ENCODE results near the gene N4BP2. TPM values are rescaled to one million over a fixed set of nuclear protein-coding genes. Genes with fewer than 3 reads are reported as not detected.

Gene N4BP2
- total RNA-seq, 1 experiment from 2014 or later: 31.7 TPM

DNA sequence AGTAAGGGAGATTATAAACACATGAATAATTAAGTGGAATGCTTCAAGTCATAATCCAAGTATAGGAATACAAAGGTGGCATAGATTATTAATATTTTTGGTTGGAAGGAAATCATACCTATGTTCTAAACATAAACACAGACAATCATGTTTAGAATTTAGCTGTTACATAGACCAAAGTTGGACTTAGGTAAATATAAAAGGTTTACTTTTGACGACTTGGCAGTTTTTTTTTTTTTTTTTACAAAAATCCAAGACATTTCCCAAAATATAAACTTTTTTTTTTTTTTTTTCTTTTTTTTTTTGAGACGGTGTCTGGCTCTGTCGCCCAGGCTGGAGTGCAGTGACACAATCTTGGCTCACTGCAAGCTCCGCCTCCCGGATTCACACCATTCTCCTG is 3.5 kb upstream of the N4BP2 start (continued):
- TF ChIP-seq, protein P1, sequence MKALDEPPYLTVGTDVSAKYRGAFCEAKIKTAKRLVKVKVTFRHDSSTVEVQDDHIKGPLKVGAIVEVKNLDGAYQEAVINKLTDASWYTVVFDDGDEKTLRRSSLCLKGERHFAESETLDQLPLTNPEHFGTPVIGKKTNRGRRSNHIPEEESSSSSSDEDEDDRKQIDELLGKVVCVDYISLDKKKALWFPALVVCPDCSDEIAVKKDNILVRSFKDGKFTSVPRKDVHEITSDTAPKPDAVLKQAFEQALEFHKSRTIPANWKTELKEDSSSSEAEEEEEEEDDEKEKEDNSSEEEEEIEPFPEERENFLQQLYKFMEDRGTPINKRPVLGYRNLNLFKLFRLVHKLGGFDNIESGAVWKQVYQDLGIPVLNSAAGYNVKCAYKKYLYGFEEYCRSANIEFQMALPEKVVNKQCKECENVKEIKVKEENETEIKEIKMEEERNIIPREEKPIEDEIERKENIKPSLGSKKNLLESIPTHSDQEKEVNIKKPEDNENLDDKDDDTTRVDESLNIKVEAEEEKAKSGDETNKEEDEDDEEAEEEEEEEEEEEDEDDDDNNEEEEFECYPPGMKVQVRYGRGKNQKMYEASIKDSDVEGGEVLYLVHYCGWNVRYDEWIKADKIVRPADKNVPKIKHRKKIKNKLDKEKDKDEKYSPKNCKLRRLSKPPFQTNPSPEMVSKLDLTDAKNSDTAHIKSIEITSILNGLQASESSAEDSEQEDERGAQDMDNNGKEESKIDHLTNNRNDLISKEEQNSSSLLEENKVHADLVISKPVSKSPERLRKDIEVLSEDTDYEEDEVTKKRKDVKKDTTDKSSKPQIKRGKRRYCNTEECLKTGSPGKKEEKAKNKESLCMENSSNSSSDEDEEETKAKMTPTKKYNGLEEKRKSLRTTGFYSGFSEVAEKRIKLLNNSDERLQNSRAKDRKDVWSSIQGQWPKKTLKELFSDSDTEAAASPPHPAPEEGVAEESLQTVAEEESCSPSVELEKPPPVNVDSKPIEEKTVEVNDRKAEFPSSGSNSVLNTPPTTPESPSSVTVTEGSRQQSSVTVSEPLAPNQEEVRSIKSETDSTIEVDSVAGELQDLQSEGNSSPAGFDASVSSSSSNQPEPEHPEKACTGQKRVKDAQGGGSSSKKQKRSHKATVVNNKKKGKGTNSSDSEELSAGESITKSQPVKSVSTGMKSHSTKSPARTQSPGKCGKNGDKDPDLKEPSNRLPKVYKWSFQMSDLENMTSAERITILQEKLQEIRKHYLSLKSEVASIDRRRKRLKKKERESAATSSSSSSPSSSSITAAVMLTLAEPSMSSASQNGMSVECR (CRISPR knock-in tag; IDR thresholded peaks at IDR 0.05; ENCODE audit: borderline replicate concordance): no peak
- no peak for TF ChIP-seq NR2C2 (CRISPR knock-in tag; IDR thresholded peaks at IDR 0.05)

DNA sequence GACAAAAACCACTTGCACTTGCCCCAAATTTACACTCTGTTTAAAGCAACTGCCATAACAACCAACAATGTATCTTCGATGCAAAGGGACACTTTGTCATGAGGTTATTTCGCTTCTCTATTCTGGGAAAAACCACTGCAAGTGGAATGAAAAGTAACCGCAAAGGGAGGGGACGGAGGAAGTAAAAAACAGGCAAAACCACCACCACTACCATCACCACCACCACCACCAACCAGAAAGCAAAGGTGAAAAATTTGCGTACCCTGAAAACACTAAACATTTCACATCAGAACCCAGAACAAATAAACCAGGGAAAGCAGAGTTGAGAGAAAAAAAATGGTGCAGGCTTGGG is 1.2 kb upstream of the N4BP2 start:
- H3K4me1 Mint-ChIP-seq: peaks cover 33% of the 10 kb centered on the region
- no peak for DNase-seq (ENCODE audit: low spot score)
- POLR2A ChIA-PET: interaction anchor here (0.6 to 1.7 kb wide), 5 partner anchors 9 to 417 kb away, joined by 3 to 11 read pairs (median 3); partner anchors contain the start of genes SMIM14 and UBE2K

GRCh38 chr4:40055863-40056715 is 561 bp upstream of the N4BP2 start:
- POLR2A ChIA-PET: interaction anchor here (0.6 to 1.7 kb wide), 6 partner anchors 8 to 689 kb away, joined by 3 to 11 read pairs (median 3); partner anchors contain the start of genes SMIM14 and UBE2K
- TF ChIP-seq OVOL2 (CRISPR knock-in tag; IDR thresholded peaks at IDR 0.05; ENCODE audit: borderline replicate concordance) (0 out of 2 replicates have a peak, but pooled peaks have one; percentile 7), SMAD3 (CRISPR knock-in tag; IDR thresholded peaks at IDR 0.05; ENCODE audit: borderline replicate concordance) (no peak), ESRRA (CRISPR knock-in tag; IDR thresholded peaks at IDR 0.05; ENCODE audit: borderline replicate concordance) (no peak), TEAD4 (CRISPR knock-in tag; IDR thresholded peaks at IDR 0.05) (0 out of 2 replicates have a peak, but pooled peaks have one; percentile 14), TP53 (CRISPR knock-in tag; IDR thresholded peaks at IDR 0.05) (no peak), IRF1 (CRISPR knock-in tag; IDR thresholded peaks at IDR 0.05) (no peak), FOXP1 (CRISPR knock-in tag; IDR thresholded peaks at IDR 0.05; ENCODE audit: borderline replicate concordance) (peak; percentile 57), ZNF423 (CRISPR knock-in tag; IDR thresholded peaks at IDR 0.05) (no peak), ZNF416 (CRISPR knock-in tag; IDR thresholded peaks at IDR 0.05) (peak; percentile 73; the same call in 1 of the 2 replicates), CREB1 (CRISPR knock-in tag; IDR thresholded peaks at IDR 0.05) (no peak), ATF1 (CRISPR knock-in tag; IDR thresholded peaks at IDR 0.05) (no peak), ETV6 (CRISPR knock-in tag; IDR thresholded peaks at IDR 0.05) (no peak; the same call in 1 of the 2 replicates), HMGXB4 (CRISPR knock-in tag; IDR thresholded peaks at IDR 0.05) (peak; percentile 66; the same call in 1 of the 2 replicates), ZNF396 (CRISPR knock-in tag; IDR thresholded peaks at IDR 0.05; ENCODE audit: borderline replicate concordance) (peak; percentile 25; the same call in 1 of the 2 replicates)
- TF ChIP-seq, protein P2, sequence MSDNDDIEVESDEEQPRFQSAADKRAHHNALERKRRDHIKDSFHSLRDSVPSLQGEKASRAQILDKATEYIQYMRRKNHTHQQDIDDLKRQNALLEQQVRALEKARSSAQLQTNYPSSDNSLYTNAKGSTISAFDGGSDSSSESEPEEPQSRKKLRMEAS (CRISPR knock-in tag; IDR thresholded peaks at IDR 0.05): no peak
- TF ChIP-seq, protein P3, sequence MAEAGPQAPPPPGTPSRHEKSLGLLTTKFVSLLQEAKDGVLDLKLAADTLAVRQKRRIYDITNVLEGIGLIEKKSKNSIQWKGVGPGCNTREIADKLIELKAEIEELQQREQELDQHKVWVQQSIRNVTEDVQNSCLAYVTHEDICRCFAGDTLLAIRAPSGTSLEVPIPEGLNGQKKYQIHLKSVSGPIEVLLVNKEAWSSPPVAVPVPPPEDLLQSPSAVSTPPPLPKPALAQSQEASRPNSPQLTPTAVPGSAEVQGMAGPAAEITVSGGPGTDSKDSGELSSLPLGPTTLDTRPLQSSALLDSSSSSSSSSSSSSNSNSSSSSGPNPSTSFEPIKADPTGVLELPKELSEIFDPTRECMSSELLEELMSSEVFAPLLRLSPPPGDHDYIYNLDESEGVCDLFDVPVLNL (CRISPR knock-in tag; IDR thresholded peaks at IDR 0.05; ENCODE audit: borderline replicate concordance, low read depth): 0 out of 2 replicates have a peak, but pooled peaks have one; percentile 50
- TF ChIP-seq, protein P4, sequence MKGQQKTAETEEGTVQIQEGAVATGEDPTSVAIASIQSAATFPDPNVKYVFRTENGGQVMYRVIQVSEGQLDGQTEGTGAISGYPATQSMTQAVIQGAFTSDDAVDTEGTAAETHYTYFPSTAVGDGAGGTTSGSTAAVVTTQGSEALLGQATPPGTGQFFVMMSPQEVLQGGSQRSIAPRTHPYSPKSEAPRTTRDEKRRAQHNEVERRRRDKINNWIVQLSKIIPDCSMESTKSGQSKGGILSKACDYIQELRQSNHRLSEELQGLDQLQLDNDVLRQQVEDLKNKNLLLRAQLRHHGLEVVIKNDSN (CRISPR knock-in tag; IDR thresholded peaks at IDR 0.05): 0 out of 2 replicates have a peak, but pooled peaks have one; percentile 27

More for the DNA sequence above, 1.2 kb upstream of the N4BP2 start:
- no peak for TF ChIP-seq ZBTB21 (CRISPR knock-in tag; IDR thresholded peaks at IDR 0.05; ENCODE audit: borderline replicate concordance)
- TF ChIP-seq SMAD4 (CRISPR knock-in tag; IDR thresholded peaks at IDR 0.05): no peak
- TF ChIP-seq, protein P5, sequence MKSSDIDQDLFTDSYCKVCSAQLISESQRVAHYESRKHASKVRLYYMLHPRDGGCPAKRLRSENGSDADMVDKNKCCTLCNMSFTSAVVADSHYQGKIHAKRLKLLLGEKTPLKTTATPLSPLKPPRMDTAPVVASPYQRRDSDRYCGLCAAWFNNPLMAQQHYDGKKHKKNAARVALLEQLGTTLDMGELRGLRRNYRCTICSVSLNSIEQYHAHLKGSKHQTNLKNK (CRISPR knock-in tag; IDR thresholded peaks at IDR 0.05): peak; percentile 7; the same call in 1 of the 2 replicates
- TF ChIP-seq PRRX2 (CRISPR knock-in tag; IDR thresholded peaks at IDR 0.05): no peak
- no peak for TF ChIP-seq FOXP1 (CRISPR knock-in tag; IDR thresholded peaks at IDR 0.05; ENCODE audit: borderline replicate concordance)
- no peaks in the 10 kb centered on the region for H3K9me3 Mint-ChIP-seq
- H3K4me3 Mint-ChIP-seq: peak overlapping the region; percentile 77
- no peak for ATAC-seq
- CTCF ChIA-PET: interaction anchor here (0.6 to 1.8 kb wide), 10 partner anchors 9 to 1161 kb away, joined by 3 to 13 read pairs (median 4); partner anchors contain the start of gene PDS5A
- H3K27ac Mint-ChIP-seq: peak overlapping the region; percentile 99
- H3K36me3 Mint-ChIP-seq: peaks cover 7% of the 10 kb centered on the region
- H3K27me3 Mint-ChIP-seq (ENCODE audit: low read depth): no peaks in the 10 kb centered on the region

More at GRCh38 chr4:40055863-40056715, 561 bp upstream of the N4BP2 start:
- Mint-ChIP-seq H3K4me1 (peaks cover 33% of the 10 kb centered on the region), H3K36me3 (peaks cover 10% of the 10 kb centered on the region), H3K9me3 (no peaks in the 10 kb centered on the region), H3K27ac (peak overlapping the region; percentile 99), H3K27me3 (ENCODE audit: low read depth) (no peaks in the 10 kb centered on the region), H3K4me3 (peak overlapping the region; percentile 83)
- DNase-seq (ENCODE audit: low spot score) (peak; percentile 77), ATAC-seq (peak; percentile 36)
- CTCF ChIA-PET: interaction anchor here (0.6 to 1.8 kb wide), 20 partner anchors 9 to 1160 kb away, joined by 3 to 13 read pairs (median 4); partner anchors contain the start of gene PDS5A

Measured in WTC11 (cell line).